NCI-H187 treated with DMSO at 0.1 percent for 48 hours (cell line): ENCODE measurements around the gene PRR5L.

Experiments
- DNase-seq: peaks from one replicate; lab custom pipeline; 2025; lab: John Stamatoyannopoulos, UW

Gene PRR5L

GRCh38 chr11:36326524-36327419 lies 30.7 kb downstream of the PRR5L start:
- no peak for DNase-seq

GRCh38 chr11:36328966-36329673 lies 33.0 kb downstream of the PRR5L start:
- no peak for DNase-seq

GRCh38 chr11:36330411-36330810 lies 34.3 kb downstream of the PRR5L start:
- DNase-seq, result no peak

GRCh38 chr11:36333468-36333867 lies 37.4 kb downstream of the PRR5L start:
- no peak for DNase-seq

GRCh38 chr11:36333897-36334296 lies 37.8 kb downstream of the PRR5L start:
- DNase-seq, result no peak

GRCh38 chr11:36339888-36340287 lies 43.8 kb downstream of the PRR5L start:
- DNase-seq, result no peak

GRCh38 chr11:36340897-36341296 lies 44.8 kb downstream of the PRR5L start:
- DNase-seq, result no peak

GRCh38 chr11:36341915-36342314 lies 45.8 kb downstream of the PRR5L start:
- DNase-seq, result no peak

DNA sequence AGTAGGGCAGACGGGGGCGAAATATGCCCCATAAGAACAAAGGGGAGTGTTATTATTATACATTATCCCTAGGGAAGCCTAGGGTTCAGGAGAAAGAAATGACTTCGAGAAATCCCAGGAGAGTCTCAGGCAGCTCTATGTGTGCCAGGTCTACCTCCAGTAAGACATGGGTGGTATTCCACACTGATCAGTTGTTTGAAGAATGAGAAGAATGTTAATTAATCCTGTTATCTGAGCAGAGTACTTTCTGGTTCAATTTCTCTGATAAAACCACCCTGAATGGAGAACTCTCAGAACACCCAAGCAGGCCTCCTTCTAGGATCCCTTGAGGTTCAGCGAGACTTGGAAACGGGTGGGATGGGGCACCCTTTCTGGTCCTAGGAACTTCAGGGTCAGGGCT lies 46.2 kb downstream of the PRR5L start:
- DNase-seq, result no peak

GRCh38 chr11:36343436-36343835 lies 47.3 kb downstream of the PRR5L start:
- DNase-seq, result no peak

DNA sequence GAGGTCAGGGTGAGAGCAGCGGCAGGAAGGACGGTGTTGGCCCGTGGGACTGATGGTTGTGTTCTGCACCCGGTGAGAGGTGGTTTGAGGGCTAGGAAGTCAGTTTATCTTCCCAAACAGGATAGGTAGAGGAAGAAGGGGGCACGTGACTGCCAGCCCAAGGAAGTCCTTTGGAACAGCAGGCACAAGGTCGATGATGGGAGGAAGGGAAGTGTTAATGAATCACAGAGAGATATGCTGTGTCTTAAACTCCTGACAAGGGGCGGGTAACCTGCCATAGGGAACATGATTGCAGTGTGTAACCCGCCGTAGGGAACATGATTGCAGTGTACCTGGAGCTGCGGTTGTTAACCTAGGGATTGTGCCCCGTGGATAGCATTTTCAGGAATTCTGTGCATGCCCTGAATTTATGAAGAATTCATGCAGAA lies 49.0 kb downstream of the PRR5L start:
- DNase-seq, result no peak

- no peak for DNase-seq
These were observed 49.5 kb downstream of the PRR5L start for GRCh38 chr11:36345535-36346141.

DNA sequence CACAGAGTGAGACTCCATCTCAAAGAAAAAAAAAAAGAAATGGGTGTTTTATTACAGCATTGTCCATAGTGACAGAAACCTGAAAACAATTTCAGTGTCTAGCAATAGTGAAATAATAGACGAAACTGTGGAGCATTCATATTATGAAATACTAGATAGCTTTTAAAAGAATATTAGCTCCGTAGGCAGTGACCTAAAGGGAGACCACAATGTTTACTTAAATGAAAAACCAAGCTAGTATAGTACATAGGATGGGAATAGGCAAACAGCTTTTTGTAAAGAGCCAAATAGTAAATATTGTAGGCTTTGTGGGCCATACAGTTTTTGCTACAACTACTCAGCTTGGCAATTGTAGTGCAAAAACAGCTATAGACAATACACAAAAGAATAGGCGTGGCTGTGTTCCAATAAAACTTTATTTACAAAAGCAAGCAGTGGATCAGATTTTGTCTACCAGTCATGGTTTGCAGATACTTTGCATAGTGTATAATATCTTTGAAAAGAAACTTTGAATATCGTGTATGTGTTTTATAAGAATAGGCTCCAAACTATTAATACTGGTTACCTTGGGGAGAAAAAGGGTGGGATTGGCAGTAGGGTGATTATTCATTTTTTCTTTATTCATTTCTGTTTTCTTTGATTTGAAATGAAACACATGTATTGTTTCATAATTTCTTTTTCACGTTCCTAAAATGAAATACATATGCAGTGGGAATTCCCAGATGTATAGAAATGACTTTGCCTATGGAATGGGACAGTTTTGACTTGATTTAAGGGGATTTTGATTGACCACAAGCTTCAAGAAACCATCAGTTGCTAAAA lies 50.7 kb downstream of the PRR5L start:
- no peak for DNase-seq

- no peak for DNase-seq
These were observed 51.4 kb downstream of the PRR5L start for GRCh38 chr11:36347384-36347906.

- no peak for DNase-seq
These were observed 53.5 kb downstream of the PRR5L start for GRCh38 chr11:36349351-36350136.

DNA sequence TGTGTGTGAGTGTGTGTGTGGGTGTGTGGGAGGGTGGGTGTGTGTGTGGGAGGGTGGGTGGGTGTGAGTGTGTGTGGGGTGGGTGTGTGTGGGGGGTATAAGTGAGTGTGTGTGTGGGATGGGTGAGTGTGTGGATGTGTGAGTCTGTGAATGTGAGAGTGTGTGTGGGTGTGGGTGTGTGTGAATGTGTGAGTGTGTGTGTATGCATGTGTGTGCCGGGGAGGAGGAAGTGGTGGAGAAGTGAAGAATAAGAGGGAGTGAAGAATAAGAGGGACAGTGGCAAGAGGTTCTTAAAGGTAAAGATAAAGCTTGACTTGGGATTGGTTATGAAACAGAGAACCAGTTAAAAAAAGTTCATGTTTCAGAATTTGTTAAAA lies 54.0 kb downstream of the PRR5L start:
- no peak for DNase-seq

DNA sequence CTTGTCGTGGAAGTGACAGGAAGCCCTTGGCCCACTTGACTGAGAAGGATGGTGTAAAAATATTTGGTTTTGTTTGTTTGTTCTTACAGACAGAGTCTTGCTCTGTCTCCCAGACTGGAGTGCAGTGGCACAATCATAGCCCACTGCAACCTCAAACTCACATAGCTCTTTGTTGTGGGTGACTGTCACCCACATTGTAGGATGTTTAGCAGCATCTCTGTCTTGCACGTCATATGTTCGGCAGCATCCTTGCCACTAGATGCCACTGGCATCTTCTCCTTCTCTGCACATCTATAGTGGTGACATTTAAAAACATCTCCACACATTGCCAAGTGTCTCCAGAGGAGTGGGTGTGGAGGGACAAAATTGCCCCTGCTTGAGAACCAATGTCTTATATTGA lies 56.8 kb downstream of the PRR5L start:
- no peak for DNase-seq

DNA sequence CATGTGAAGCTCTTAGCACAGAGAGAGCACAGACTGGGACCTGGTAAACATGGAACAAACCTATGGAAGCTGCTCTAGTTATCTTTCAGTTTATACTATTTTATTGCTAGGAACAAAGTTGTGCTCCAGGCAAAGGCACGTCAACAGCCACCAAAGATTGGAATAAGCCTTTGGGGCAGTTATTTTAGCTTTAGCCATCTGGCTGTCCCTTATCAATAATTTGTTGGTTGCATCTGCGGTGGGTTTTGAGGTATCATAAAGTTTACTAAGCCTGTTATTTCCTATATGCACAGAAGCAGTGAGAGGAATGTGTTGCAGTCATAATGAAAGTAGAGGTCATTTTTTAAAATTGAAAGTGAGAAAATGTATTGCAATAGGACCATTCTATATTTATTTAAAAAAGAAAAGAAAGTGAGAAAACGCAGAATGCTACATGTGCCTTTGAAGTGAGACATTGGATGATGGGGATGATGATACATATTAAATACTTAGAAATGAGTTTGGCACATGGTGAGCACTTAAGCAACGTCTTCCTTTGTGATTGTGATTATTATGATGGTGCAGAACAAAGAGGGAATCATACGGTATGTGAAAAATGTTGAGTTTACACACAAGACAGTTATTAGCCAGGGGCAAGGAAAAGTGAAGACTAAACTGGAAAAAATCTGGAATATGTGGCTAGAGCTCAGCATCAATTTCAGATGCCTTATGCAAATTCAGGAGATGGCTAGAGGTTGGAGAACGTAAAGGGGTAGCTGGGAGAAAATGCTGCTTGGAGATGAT lies 58.3 kb downstream of the PRR5L start:
- DNase-seq, result no peak

DNA sequence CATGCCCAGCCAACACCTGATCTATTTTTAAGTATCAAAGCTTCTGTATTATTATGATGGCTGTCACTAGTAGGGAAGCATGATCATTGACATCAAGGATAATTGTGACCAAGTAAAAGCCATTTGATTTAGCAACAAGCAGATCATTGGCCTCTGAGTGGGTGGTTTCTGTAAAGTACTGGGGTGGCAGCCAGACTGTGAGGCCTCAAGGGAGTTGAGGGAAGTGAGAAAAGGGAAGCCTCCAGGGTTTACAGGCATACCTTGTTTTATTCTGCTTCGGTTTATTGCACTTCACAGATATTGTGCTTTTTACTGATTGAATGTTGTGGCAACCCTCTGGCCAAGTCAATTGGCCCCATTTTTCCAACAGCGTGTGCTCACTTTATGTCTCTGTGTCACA lies 60.1 kb downstream of the PRR5L start:
- DNase-seq, result no peak

DNA sequence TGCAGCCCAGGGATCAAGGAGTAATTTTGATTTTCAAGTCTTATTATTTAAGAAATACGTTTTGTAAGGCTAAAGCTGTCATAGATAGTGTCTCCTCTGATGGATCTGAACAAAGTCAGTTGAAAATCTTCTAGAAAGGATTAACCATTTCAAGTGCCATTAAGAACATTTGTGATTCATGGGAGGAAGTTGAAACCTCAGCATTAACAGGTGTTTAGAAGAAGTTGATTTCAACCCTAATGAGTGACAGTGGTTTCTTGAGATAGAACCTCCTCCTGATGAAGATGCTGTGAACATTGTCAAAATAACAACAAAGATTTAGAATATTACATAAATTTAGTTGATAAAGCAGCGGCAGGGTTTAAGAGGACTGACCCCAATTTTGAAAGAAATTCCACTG lies 61.7 kb downstream of the PRR5L start:
- DNase-seq, result no peak
